SU-DHL-6 (cell line): Measurements from ENCODE around the gene CYB561A3.

ENCODE experiments used
- H2AFZ ChIP-seq: fragments of 200-600 bp; sonication (generic); 2 replicates; pipeline ENCODE4 v1.6.1; 2014; ENCODE audit warnings: low read depth, mild to moderate bottlenecking, moderate library complexity, mixed read lengths, antibody characterized with exemption, low read length; ENCODE audit not compliant: severe bottlenecking
- H3F3A ChIP-seq: fragments of 200-600 bp; shearing (Covaris generic); 2 replicates; pipeline ENCODE4 v1.6.0; 2016; ENCODE audit warnings: antibody characterized with exemption, mild to moderate bottlenecking; ENCODE audit not compliant: insufficient read depth
- H3K27ac ChIP-seq: fragments of 200-600 bp; sonication (generic); 2 replicates; pipeline ENCODE4 v1.5.1; 2016; ENCODE audit warnings: low read depth, mild to moderate bottlenecking, low read length, moderate library complexity, mixed read lengths
- H3K27me3 ChIP-seq: fragments of 200-600 bp; sonication (generic), shearing (Covaris generic); 2 replicates; pipeline ENCODE4 v1.6.0; 2014; ENCODE audit warnings: mild to moderate bottlenecking, low read length
- H3K36me3 ChIP-seq: fragments of 200-600 bp; sonication (generic); 2 replicates; pipeline ENCODE4 v1.6.1; 2014; ENCODE audit warnings: mild to moderate bottlenecking, low read length, mixed read lengths
- H3K4me2 ChIP-seq: fragments of 300-600, 200-600 bp; shearing (Covaris generic), sonication (generic); 2 replicates; pipeline ENCODE4 v1.6.0; 2014; ENCODE audit warnings: low read length, low read depth, mild to moderate bottlenecking; ENCODE audit not compliant: poor library complexity, severe bottlenecking
- H3K4me3 ChIP-seq: fragments of 200-600 bp; sonication (generic); 2 replicates; pipeline ENCODE4 v1.5.1; 2014; ENCODE audit warnings: antibody characterized with exemption, low read length, mild to moderate bottlenecking, mixed read lengths; ENCODE audit not compliant: insufficient read depth, poor library complexity, severe bottlenecking
- H3K79me2 ChIP-seq: fragments of 200-600 bp; sonication (generic); 2 replicates; pipeline ENCODE4 v1.6.1; 2014; ENCODE audit warnings: mild to moderate bottlenecking, low read length, moderate library complexity; ENCODE audit not compliant: insufficient read depth
- H3K9ac ChIP-seq: fragments of 200-600 bp; sonication (generic); 2 replicates; pipeline ENCODE4 v1.7.0; 2014; ENCODE audit warnings: mild to moderate bottlenecking, low read length
- H3K9me2 ChIP-seq: fragments of 200-600 bp; sonication (generic); replicated peaks from 2 replicates; pipeline ENCODE4 v1.6.1; 2014; ENCODE audit warnings: low read length; ENCODE audit not compliant: insufficient read depth
- H3K9me3 ChIP-seq: fragments of 200-600 bp; sonication (generic); 2 replicates; pipeline ENCODE4 v1.6.1; 2014; ENCODE audit warnings: low read length, mixed read lengths; ENCODE audit not compliant: insufficient read depth
- H4K20me1 ChIP-seq: fragments of 200-600 bp; sonication (generic); 2 replicates; pipeline ENCODE4 v1.6.1; 2014; ENCODE audit warnings: low read depth, mild to moderate bottlenecking, antibody characterized with exemption, low read length, moderate library complexity, mixed read lengths
- CTCF ChIP-seq: fragments of 200-600 bp; sonication (generic); IDR thresholded peaks from one replicate; pipeline ENCODE4 v1.5.1; 2017; ENCODE audit warnings: antibody characterized with exemption, mild to moderate bottlenecking, low read length, moderate library complexity; ENCODE audit not compliant: insufficient read depth, poor library complexity, severe bottlenecking
- EZH2phosphoT487 ChIP-seq: fragments of 200-600 bp; sonication (generic), shearing (Covaris generic); conservative IDR thresholded peaks from 2 replicates; pipeline ENCODE4 v1.6.1; 2018; ENCODE audit warnings: mild to moderate bottlenecking, antibody characterized with exemption, low read length, moderate library complexity, mixed read lengths

The CYB561A3 gene

GRCh38 chr11:61339490-61339878 lies 22.2 kb downstream of the CYB561A3 start:
- TF ChIP-seq EZH2phosphoT487 (no peak), CTCF (no peak)
- no peaks in the 10 kb centered on the region for H3K36me3 ChIP-seq
- no peak overlapping the region for H3K4me3 ChIP-seq
- H3F3A ChIP-seq: 0 out of 2 replicates have a peak, but pooled peaks cover 11% of the 10 kb centered on the region
- H3K9me3 ChIP-seq: no peaks in the 10 kb centered on the region
- no peak overlapping the region for H3K4me2 ChIP-seq
- H3K9me2 ChIP-seq: no peaks in the 10 kb centered on the region
- no peak overlapping the region for H2AFZ ChIP-seq
- no peaks in the 10 kb centered on the region for H3K79me2 ChIP-seq
- H4K20me1 ChIP-seq: no peaks in the 10 kb centered on the region
- H3K27me3 ChIP-seq: no peaks in the 10 kb centered on the region
- H3K27ac ChIP-seq: no peak overlapping the region
- no peak overlapping the region for H3K9ac ChIP-seq

GRCh38 chr11:61338783-61339489 lies 22.7 kb downstream of the CYB561A3 start:
- H2AFZ ChIP-seq: no peak overlapping the region
- no peak overlapping the region for H3K4me3 ChIP-seq
- H3K36me3 ChIP-seq: no peaks in the 10 kb centered on the region
- H3K79me2 ChIP-seq: no peaks in the 10 kb centered on the region
- H3K4me2 ChIP-seq: no peak overlapping the region
- H4K20me1 ChIP-seq: no peaks in the 10 kb centered on the region
- peaks cover 15% of the 10 kb centered on the region for H3F3A ChIP-seq
- H3K9ac ChIP-seq: no peak overlapping the region
- H3K27me3 ChIP-seq: no peaks in the 10 kb centered on the region
- TF ChIP-seq CTCF: no peak
- no peak for TF ChIP-seq EZH2phosphoT487
- no peak overlapping the region for H3K27ac ChIP-seq
- H3K9me3 ChIP-seq: no peaks in the 10 kb centered on the region
- H3K9me2 ChIP-seq: no peaks in the 10 kb centered on the region

GRCh38 chr11:61337706-61338470 lies 23.8 kb downstream of the CYB561A3 start:
- Histone ChIP-seq H2AFZ (no peak overlapping the region), H3K4me2 (no peak overlapping the region), H3K36me3 (no peaks in the 10 kb centered on the region), H3K79me2 (no peaks in the 10 kb centered on the region), H3K9ac (no peak overlapping the region), H3K9me2 (no peaks in the 10 kb centered on the region), H3K27ac (no peak overlapping the region), H3F3A (peaks cover 21% of the 10 kb centered on the region), H4K20me1 (no peaks in the 10 kb centered on the region), H3K27me3 (no peaks in the 10 kb centered on the region), H3K9me3 (no peaks in the 10 kb centered on the region), H3K4me3 (no peak overlapping the region)
- TF ChIP-seq CTCF (no peak), EZH2phosphoT487 (no peak)
